Trophoblast cell (in vitro differentiated cells and primary cell): ENCODE measurements around the gene U2AF2.

ENCODE experiments used
- DNase-seq, 2 donors: peaks; one replicate each; pipeline ENCODE4 v3.0.0-alpha.2; 2016
- H2AFZ ChIP-seq: 2 replicates; pipeline ENCODE4 v1.6.1; 2013; ENCODE audit warnings: low read length, moderate library complexity, mild to moderate bottlenecking; ENCODE audit not compliant: insufficient read depth, poor library complexity
- H2AK5ac ChIP-seq: 2 replicates; pipeline ENCODE4 v1.6.1; 2013; ENCODE audit warnings: mild to moderate bottlenecking, low read length
- H2BK120ac ChIP-seq: 2 replicates; pipeline ENCODE4 v1.6.1; 2013; ENCODE audit warnings: low read length, mild to moderate bottlenecking, moderate library complexity; ENCODE audit not compliant: insufficient read depth, poor library complexity
- H2BK12ac ChIP-seq: 2 replicates; pipeline ENCODE4 v1.6.1; 2013; ENCODE audit warnings: mild to moderate bottlenecking, low read length, moderate library complexity
- H2BK5ac ChIP-seq: 2 replicates; pipeline ENCODE4 v1.6.1; 2013; ENCODE audit warnings: low read length, low read depth, moderate library complexity, mild to moderate bottlenecking; ENCODE audit not compliant: poor library complexity
- H3K14ac ChIP-seq: 2 replicates; pipeline ENCODE4 v1.6.1; 2013; ENCODE audit warnings: mild to moderate bottlenecking, low read length
- H3K18ac ChIP-seq: 2 replicates; pipeline ENCODE4 v1.6.1; 2013; ENCODE audit warnings: mild to moderate bottlenecking, low read length
- H3K23ac ChIP-seq: 2 replicates; pipeline ENCODE4 v1.6.1; 2013; ENCODE audit warnings: low read length
- H3K27ac ChIP-seq: 2 replicates; pipeline ENCODE4 v1.5.1; 2013; ENCODE audit warnings: low read depth, mild to moderate bottlenecking, inconsistent platforms, low read length, moderate library complexity
- H3K27me3 ChIP-seq: 2 replicates; pipeline ENCODE4 v1.6.1; 2013; ENCODE audit warnings: inconsistent platforms, mild to moderate bottlenecking, low read length, moderate library complexity; ENCODE audit not compliant: insufficient read depth
- H3K36me3 ChIP-seq, 2 experiments: 1 replicate in 1 of 2; 2 replicates in 1 of 2; pipeline ENCODE4 v1.6.1; 2013; ENCODE audit warnings: low read length in 2 of 2, mild to moderate bottlenecking in 2 of 2, moderate library complexity in 1 of 2; ENCODE audit not compliant: insufficient read depth in 2 of 2, control insufficient read depth in 1 of 2
- H3K4ac ChIP-seq: 2 replicates; pipeline ENCODE4 v1.6.1; 2013; ENCODE audit warnings: low read depth, mild to moderate bottlenecking, low read length, moderate library complexity
- H3K4me1 ChIP-seq, 2 experiments: 1 replicate in 1 of 2; 2 replicates in 1 of 2; pipeline ENCODE4 v1.6.1; 2013; ENCODE audit warnings: low read length in 2 of 2, mild to moderate bottlenecking in 2 of 2, moderate library complexity in 1 of 2; ENCODE audit not compliant: insufficient read depth in 2 of 2, control insufficient read depth in 1 of 2
- H3K4me2 ChIP-seq: 2 replicates; pipeline ENCODE4 v1.6.1; 2013; ENCODE audit warnings: inconsistent platforms, mild to moderate bottlenecking, low read length, moderate library complexity
- H3K4me3 ChIP-seq: 2 replicates; pipeline ENCODE4 v1.5.1; 2013; ENCODE audit warnings: mild to moderate bottlenecking, low read depth, low read length, inconsistent platforms
- H3K79me1 ChIP-seq: one replicate; pipeline ENCODE4 v1.6.1; 2013; ENCODE audit warnings: low read length
- H3K79me2 ChIP-seq: 2 replicates; pipeline ENCODE4 v1.6.1; 2013; ENCODE audit warnings: low read length, mild to moderate bottlenecking; ENCODE audit not compliant: control insufficient read depth, insufficient read depth, poor library complexity
- H3K9ac ChIP-seq: 2 replicates; pipeline ENCODE4 v1.6.1; 2013; ENCODE audit warnings: mild to moderate bottlenecking, low read length
- H3K9me3 ChIP-seq: 2 replicates; pipeline ENCODE4 v1.6.1; 2013; ENCODE audit warnings: low read depth, mild to moderate bottlenecking, control low read depth, inconsistent platforms, low read length; ENCODE audit not compliant: insufficient read depth
- H4K12ac ChIP-seq: 2 replicates; pipeline ENCODE4 v1.6.1; 2013; ENCODE audit warnings: low read depth, mild to moderate bottlenecking, low read length, moderate library complexity
- H4K8ac ChIP-seq: 2 replicates; pipeline ENCODE4 v1.6.1; 2013; ENCODE audit warnings: low read depth, mild to moderate bottlenecking, low read length, moderate library complexity
- H4K91ac ChIP-seq: one replicate; pipeline ENCODE4 v1.6.1; 2013; ENCODE audit warnings: low read depth, mild to moderate bottlenecking, low read length, moderate library complexity
- WGBS: extraction: QIAGEN DNeasy Blood & Tissue Kit; methylation state at CpG from one replicate; pipeline ENCODE4 v1.1.7; 2013; ENCODE audit warnings: missing lambda C conversion rate; ENCODE audit not compliant: insufficient read length, insufficient coverage; ENCODE audit errors: extremely low coverage; 5-methylcytosine and 5-hydroxymethylcytosine counted together

Gene U2AF2

GRCh38 chr19:55702131-55702627, 47.3 kb downstream of the U2AF2 start:
- no CpG with 5 or more reads among the region's 13 CpGs for WGBS
- no peak overlapping the region for H3K4me3 ChIP-seq

DNA sequence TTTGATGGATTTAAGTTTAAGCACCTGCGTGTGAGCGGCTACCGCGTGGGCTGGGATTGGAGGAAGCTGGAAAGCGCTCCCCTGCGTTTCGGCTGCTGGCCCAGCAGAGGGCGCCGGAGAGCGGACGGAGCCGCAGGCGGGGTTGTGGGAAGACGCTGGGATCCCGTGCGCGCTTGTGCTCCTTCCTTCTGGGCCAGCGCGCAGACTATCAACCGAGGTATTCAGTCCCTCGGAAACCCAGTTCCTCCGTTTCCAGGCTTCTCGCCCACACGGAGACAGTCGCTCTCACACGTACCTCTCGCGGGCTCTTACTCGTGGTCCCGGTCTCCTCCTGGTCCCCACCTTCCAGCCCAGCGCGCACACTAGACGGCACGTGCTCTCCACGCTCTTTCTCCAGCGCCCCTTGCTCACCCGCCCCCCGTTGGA, 49.0 kb downstream of the U2AF2 start:
- Histone ChIP-seq H2BK120ac (no peak overlapping the region), H3K27ac (no peak overlapping the region), H4K12ac (no peak overlapping the region), H3K4me2 (no peak overlapping the region), H3K9ac (no peak overlapping the region), H3K79me1 (no peaks in the 10 kb centered on the region), H3K14ac (no peak overlapping the region), H3K4me1 (no peaks in the 10 kb centered on the region), H2BK5ac (no peak overlapping the region), H3K23ac (no peak overlapping the region), H3K27me3 (no peaks in the 10 kb centered on the region), H3K4me3 (no peak overlapping the region), H2BK12ac (no peak overlapping the region), H3K79me2 (no peaks in the 10 kb centered on the region), H3K18ac (no peak overlapping the region), H2AK5ac (no peak overlapping the region), H3K36me3 (peaks cover 21 to 26% of the 10 kb centered on the region in 2 experiments), H4K8ac (no peak overlapping the region), H3K9me3 (peaks cover 8% of the 10 kb centered on the region), H2AFZ (no peak overlapping the region), H3K4ac (no peak overlapping the region), H4K91ac (no peak overlapping the region)
- DNase-seq, result peak; percentile 38 to 71
- WGBS, result no CpG with 5 or more reads among the region's 38 CpGs

More at GRCh38 chr19:55702131-55702627, 47.3 kb downstream of the U2AF2 start:
- Histone ChIP-seq H3K4me2 (no peak overlapping the region), H3K27ac (no peak overlapping the region), H3K18ac (no peak overlapping the region), H3K9me3 (peaks cover 8% of the 10 kb centered on the region), H2BK12ac (no peak overlapping the region), H2AK5ac (no peak overlapping the region), H3K4me1 (no peaks in the 10 kb centered on the region), H3K27me3 (no peaks in the 10 kb centered on the region), H4K12ac (no peak overlapping the region), H3K79me1 (no peaks in the 10 kb centered on the region), H2BK5ac (no peak overlapping the region), H2AFZ (no peak overlapping the region), H3K14ac (no peak overlapping the region), H4K8ac (no peak overlapping the region), H3K4ac (no peak overlapping the region), H3K23ac (no peak overlapping the region), H2BK120ac (no peak overlapping the region), H3K9ac (no peak overlapping the region), H4K91ac (no peak overlapping the region), H3K36me3 (peaks cover 29 to 32% of the 10 kb centered on the region in 2 experiments), H3K79me2 (no peaks in the 10 kb centered on the region)
- no peak for DNase-seq

DNA sequence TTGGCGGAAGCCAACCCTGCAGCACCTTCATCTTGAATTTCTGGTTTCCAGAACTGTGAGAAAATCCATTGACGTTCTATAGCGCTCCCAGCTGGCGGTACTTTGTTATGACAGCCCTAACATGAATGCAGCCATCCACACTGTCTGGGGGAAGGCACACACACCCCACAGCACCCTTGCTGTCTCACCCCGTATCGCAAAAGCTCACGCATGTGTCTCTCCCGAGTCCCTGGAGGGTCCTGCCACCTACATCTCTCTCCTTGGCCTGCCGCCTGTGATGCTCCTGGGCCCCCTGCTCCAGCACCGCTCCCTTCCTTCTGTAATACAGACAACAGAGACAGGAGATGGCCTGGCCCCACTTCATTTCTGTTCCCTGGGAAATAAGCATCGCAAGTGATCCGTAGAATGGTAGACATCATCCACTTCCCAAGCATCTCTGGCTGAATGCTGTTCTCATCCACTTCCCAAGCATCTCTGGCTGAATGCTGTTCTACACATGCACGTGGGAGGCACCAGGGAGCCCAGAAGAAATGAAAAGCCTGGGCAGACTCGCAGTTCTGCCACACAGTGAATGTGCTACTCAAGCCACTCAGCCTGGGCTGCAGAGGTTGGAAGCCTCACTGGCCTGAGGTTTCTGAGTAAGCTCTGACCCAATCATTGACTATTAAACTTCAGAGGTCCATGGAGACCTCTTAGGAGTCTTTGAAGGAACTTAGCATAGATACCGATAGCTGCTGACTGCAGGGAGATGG, 49.8 kb downstream of the U2AF2 start:
- Histone ChIP-seq H3K4me2 (no peak overlapping the region), H2BK120ac (no peak overlapping the region), H3K79me2 (no peaks in the 10 kb centered on the region), H3K36me3 (peaks cover 15 to 19% of the 10 kb centered on the region in 2 experiments), H3K14ac (no peak overlapping the region), H3K27me3 (no peaks in the 10 kb centered on the region), H4K91ac (no peak overlapping the region), H3K9ac (no peak overlapping the region), H3K4ac (no peak overlapping the region), H2BK12ac (no peak overlapping the region), H3K23ac (no peak overlapping the region), H3K4me1 (no peaks in the 10 kb centered on the region), H2AK5ac (no peak overlapping the region), H4K12ac (no peak overlapping the region), H3K27ac (no peak overlapping the region), H3K4me3 (no peak overlapping the region), H3K9me3 (peaks cover 8% of the 10 kb centered on the region), H3K18ac (no peak overlapping the region), H2AFZ (no peak overlapping the region), H4K8ac (no peak overlapping the region), H2BK5ac (no peak overlapping the region), H3K79me1 (no peaks in the 10 kb centered on the region)
- no peak for DNase-seq
- no CpG with 5 or more reads among the region's 15 CpGs for WGBS

GRCh38 chr19:55705972-55706371, 51.1 kb downstream of the U2AF2 start:
- no peak overlapping the region for H2BK120ac ChIP-seq
- no peak for DNase-seq
- H3K36me3 ChIP-seq, result peaks cover 9 to 12% of the 10 kb centered on the region in 2 experiments
- no peak overlapping the region for H2AK5ac ChIP-seq
- no peak overlapping the region for H4K91ac ChIP-seq
- no peak overlapping the region for H3K23ac ChIP-seq
- no peak overlapping the region for H3K9ac ChIP-seq
- H3K4me1 ChIP-seq, result no peaks in the 10 kb centered on the region
- H3K27ac ChIP-seq, result no peak overlapping the region
- H3K4ac ChIP-seq, result no peak overlapping the region
- H3K79me1 ChIP-seq, result no peaks in the 10 kb centered on the region
- no CpG with 5 or more reads among the region's 3 CpGs for WGBS
- H4K8ac ChIP-seq, result no peak overlapping the region
- H3K27me3 ChIP-seq, result no peaks in the 10 kb centered on the region
- H4K12ac ChIP-seq, result no peak overlapping the region
- no peak overlapping the region for H3K4me2 ChIP-seq
- peaks cover 11% of the 10 kb centered on the region for H3K9me3 ChIP-seq
- no peak overlapping the region for H2BK5ac ChIP-seq
- no peak overlapping the region for H2BK12ac ChIP-seq
- H3K79me2 ChIP-seq, result no peaks in the 10 kb centered on the region
- no peak overlapping the region for H3K18ac ChIP-seq
- no peak overlapping the region for H3K14ac ChIP-seq
- no peak overlapping the region for H3K4me3 ChIP-seq
- H2AFZ ChIP-seq, result no peak overlapping the region
